TTC549 (cell line): ENCODE data around the gene TULP1.

Experiments used
- FAIRE-seq: peaks from 2 replicates; lab custom pipeline; 2012; peaks lifted over from hg19 to GRCh38; lab: Jason Lieb, UNC

Gene TULP1

GRCh38 chr6:35483062-35483461, 29.6 kb downstream of the TULP1 start:
- FAIRE-seq: no peak

- no peak for FAIRE-seq
These were observed 31.5 kb downstream of the TULP1 start for GRCh38 chr6:35481226-35481625.

GRCh38 chr6:35480176-35480575, 32.5 kb downstream of the TULP1 start:
- no peak for FAIRE-seq

- no peak for FAIRE-seq
These were observed 34.4 kb downstream of the TULP1 start for GRCh38 chr6:35478259-35478658.

- no peak for FAIRE-seq
These were observed 35.0 kb downstream of the TULP1 start for GRCh38 chr6:35477551-35478179.

- FAIRE-seq: no peak
These were observed 35.7 kb downstream of the TULP1 start for GRCh38 chr6:35477028-35477427.

- FAIRE-seq: no peak
These were observed 36.7 kb downstream of the TULP1 start for GRCh38 chr6:35476004-35476403.

GRCh38 chr6:35475573-35475972, 37.1 kb downstream of the TULP1 start:
- FAIRE-seq: no peak

- FAIRE-seq: no peak
These were observed 37.6 kb downstream of the TULP1 start for GRCh38 chr6:35474942-35475570.

GRCh38 chr6:35474131-35474941, 38.4 kb downstream of the TULP1 start:
- no peak for FAIRE-seq

- FAIRE-seq: no peak
These were observed 38.9 kb downstream of the TULP1 start for GRCh38 chr6:35473850-35474130.

GRCh38 chr6:35473075-35473849, 39.4 kb downstream of the TULP1 start:
- no peak for FAIRE-seq

- FAIRE-seq: no peak
These were observed 40.8 kb downstream of the TULP1 start for GRCh38 chr6:35471836-35472345.

GRCh38 chr6:35470663-35471120, 42.0 kb downstream of the TULP1 start:
- no peak for FAIRE-seq

GRCh38 chr6:35469751-35470662, 42.7 kb downstream of the TULP1 start:
- FAIRE-seq: no peak

GRCh38 chr6:35468980-35469750, 43.5 kb downstream of the TULP1 start:
- no peak for FAIRE-seq

GRCh38 chr6:35468181-35468979, 44.3 kb downstream of the TULP1 start, which contains the start of gene RPL10A:
TSS of gene RPL10A (plus strand) at chr6:35468401. CDS start at chr6:35468435, 34 bp downstream.
- no peak for FAIRE-seq

GRCh38 chr6:35465646-35466045, 47.0 kb downstream of the TULP1 start:
- no peak for FAIRE-seq

GRCh38 chr6:35463292-35463691, 49.4 kb downstream of the TULP1 start:
- no peak for FAIRE-seq

- no peak for FAIRE-seq
These were observed 51.4 kb downstream of the TULP1 start for GRCh38 chr6:35461270-35461669.
